Upper lobe of left lung (tissue), 4 donors: ENCODE measurements around the gene ADH1A.

Experiments
- EP300 ChIP-seq, 4 donors: sonication (generic); formaldehyde crosslinking; IDR thresholded peaks; one replicate each; pipeline ENCODE4 v1.5.1; 2017; ENCODE audit warnings: antibody characterized with exemption in 4 of 4, control low read depth in 2 of 4
- POLR2A ChIP-seq, 4 donors: fragments of 450-650 bp; IDR thresholded peaks; one replicate each; pipeline ENCODE4 v1.5.1; 2016 to 2017; ENCODE audit warnings: antibody characterized with exemption in 4 of 4, mild to moderate bottlenecking in 2 of 4
- POLR2AphosphoS5 ChIP-seq, 2 donors: sonication (generic); formaldehyde crosslinking; IDR thresholded peaks; one replicate each; pipeline ENCODE4 v1.5.1; 2017; ENCODE audit warnings: antibody characterized with exemption in 2 of 2
- TF ChIP-seq, protein P1 (sequence below), 6 experiments: fragments of 450-650 bp in 4 of 6; fragments of 200-600 bp in 2 of 6; sonication (generic) in 2 of 6; IDR thresholded peaks; one replicate each; pipeline ENCODE4 v1.5.1; 2016 to 2019; ENCODE audit warnings: antibody characterized with exemption in 6 of 6

DNA sequence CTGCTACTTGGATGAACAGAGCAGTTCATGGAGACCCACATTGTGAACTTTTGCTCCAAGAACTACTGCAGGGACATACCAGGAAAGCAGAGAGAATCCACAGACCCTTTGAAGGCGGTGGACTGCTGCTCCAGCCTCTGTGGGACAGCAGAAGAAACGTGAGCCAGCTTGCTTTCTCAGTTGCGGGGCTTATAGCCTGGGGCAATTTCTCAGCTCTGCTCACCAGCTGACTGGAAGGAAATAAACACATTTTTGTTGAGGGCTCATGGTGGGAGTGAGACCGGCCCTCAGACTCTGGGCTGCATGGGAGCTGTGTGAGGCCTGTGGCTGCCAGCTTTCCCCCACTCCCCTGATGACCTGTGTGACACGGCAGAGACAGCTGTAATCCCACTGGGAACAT is 2.6 kb upstream of the ADH1A start:
- TF ChIP-seq, protein P1, sequence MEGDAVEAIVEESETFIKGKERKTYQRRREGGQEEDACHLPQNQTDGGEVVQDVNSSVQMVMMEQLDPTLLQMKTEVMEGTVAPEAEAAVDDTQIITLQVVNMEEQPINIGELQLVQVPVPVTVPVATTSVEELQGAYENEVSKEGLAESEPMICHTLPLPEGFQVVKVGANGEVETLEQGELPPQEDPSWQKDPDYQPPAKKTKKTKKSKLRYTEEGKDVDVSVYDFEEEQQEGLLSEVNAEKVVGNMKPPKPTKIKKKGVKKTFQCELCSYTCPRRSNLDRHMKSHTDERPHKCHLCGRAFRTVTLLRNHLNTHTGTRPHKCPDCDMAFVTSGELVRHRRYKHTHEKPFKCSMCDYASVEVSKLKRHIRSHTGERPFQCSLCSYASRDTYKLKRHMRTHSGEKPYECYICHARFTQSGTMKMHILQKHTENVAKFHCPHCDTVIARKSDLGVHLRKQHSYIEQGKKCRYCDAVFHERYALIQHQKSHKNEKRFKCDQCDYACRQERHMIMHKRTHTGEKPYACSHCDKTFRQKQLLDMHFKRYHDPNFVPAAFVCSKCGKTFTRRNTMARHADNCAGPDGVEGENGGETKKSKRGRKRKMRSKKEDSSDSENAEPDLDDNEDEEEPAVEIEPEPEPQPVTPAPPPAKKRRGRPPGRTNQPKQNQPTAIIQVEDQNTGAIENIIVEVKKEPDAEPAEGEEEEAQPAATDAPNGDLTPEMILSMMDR (IDR thresholded peaks at IDR 0.05), result no peak
- TF ChIP-seq POLR2A (IDR thresholded peaks at IDR 0.05), result no peak
- TF ChIP-seq POLR2AphosphoS5 (IDR thresholded peaks at IDR 0.05), result no peak
- TF ChIP-seq EP300 (IDR thresholded peaks at IDR 0.05), result no peak
